Measurements from ENCODE around the gene TUBB2B. TPM values are rescaled to one million over a fixed set of nuclear protein-coding genes. Genes with fewer than 3 reads are reported as not detected.

Gene TUBB2B
- total and polyA plus RNA-seq, 9 of the 15 experiments (the other 6 are each of a cell fraction or from before 2014, with no cell fraction given) = 0.11 to 9.7 (median 4.6) TPM

DNA sequence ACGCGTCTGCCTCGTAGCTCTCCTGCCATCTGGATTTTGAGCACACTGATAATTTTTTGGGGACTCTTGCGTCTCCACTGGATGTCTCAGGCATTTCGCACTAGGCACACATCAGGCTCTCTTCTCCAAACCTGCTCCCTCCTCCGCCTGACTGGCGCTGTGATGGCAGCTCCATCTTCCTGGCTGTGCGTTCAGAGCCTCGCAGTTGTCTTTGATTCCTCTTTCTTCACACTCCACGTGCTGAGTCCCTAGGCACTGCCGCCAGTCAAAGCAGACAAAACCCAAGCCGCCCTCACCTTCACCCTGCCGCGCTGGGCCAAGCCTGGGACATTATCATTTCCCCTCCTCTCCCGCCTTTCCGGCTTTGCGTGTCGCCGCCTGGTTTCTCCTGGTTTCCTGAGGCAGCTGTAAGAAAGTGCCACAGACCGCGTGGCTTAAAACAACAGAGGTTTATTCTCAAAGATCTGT, 32.1 kb upstream of the TUBB2B start (continued):
- TF ChIP-seq YY1 (IDR thresholded peaks at IDR 0.05; ENCODE audit: borderline replicate concordance in 1 of 3, control insufficient read depth in 1 of 3, extremely low read depth in 1 of 3, insufficient read depth in 3 of 3, insufficient read length in 1 of 3, insufficient replicate concordance in 2 of 3, low read depth in 1 of 3, low read length in 2 of 3) = peak in 1 of 3 experiments; percentile 51
- TF ChIP-seq ZNF444 (CRISPR knock-in tag; IDR thresholded peaks at IDR 0.05) = no peak
- TF ChIP-seq, protein P1, sequence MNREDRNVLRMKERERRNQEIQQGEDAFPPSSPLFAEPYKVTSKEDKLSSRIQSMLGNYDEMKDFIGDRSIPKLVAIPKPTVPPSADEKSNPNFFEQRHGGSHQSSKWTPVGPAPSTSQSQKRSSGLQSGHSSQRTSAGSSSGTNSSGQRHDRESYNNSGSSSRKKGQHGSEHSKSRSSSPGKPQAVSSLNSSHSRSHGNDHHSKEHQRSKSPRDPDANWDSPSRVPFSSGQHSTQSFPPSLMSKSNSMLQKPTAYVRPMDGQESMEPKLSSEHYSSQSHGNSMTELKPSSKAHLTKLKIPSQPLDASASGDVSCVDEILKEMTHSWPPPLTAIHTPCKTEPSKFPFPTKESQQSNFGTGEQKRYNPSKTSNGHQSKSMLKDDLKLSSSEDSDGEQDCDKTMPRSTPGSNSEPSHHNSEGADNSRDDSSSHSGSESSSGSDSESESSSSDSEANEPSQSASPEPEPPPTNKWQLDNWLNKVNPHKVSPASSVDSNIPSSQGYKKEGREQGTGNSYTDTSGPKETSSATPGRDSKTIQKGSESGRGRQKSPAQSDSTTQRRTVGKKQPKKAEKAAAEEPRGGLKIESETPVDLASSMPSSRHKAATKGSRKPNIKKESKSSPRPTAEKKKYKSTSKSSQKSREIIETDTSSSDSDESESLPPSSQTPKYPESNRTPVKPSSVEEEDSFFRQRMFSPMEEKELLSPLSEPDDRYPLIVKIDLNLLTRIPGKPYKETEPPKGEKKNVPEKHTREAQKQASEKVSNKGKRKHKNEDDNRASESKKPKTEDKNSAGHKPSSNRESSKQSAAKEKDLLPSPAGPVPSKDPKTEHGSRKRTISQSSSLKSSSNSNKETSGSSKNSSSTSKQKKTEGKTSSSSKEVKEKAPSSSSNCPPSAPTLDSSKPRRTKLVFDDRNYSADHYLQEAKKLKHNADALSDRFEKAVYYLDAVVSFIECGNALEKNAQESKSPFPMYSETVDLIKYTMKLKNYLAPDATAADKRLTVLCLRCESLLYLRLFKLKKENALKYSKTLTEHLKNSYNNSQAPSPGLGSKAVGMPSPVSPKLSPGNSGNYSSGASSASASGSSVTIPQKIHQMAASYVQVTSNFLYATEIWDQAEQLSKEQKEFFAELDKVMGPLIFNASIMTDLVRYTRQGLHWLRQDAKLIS (CRISPR knock-in tag; IDR thresholded peaks at IDR 0.05) = peak; percentile 80; the same call in 1 of the 2 replicates
- no peak for TF ChIP-seq HDGF (IDR thresholded peaks at IDR 0.05)
- no peak for TF ChIP-seq FOSL1 (tag; conservative IDR thresholded peaks at IDR 0.05)
- TF ChIP-seq ZNF707 (CRISPR knock-in tag; conservative IDR thresholded peaks at IDR 0.05) = no peak
- TF ChIP-seq, protein P2, sequence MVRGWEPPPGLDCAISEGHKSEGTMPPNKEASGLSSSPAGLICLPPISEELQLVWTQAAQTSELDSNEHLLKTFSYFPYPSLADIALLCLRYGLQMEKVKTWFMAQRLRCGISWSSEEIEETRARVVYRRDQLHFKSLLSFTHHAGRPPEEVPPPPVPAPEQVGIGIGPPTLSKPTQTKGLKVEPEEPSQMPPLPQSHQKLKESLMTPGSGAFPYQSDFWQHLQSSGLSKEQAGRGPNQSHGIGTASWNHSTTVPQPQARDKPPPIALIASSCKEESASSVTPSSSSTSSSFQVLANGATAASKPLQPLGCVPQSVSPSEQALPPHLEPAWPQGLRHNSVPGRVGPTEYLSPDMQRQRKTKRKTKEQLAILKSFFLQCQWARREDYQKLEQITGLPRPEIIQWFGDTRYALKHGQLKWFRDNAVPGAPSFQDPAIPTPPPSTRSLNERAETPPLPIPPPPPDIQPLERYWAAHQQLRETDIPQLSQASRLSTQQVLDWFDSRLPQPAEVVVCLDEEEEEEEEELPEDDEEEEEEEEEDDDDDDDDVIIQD (CRISPR knock-in tag; IDR thresholded peaks at IDR 0.05) = no peak
- TF ChIP-seq, protein P3, sequence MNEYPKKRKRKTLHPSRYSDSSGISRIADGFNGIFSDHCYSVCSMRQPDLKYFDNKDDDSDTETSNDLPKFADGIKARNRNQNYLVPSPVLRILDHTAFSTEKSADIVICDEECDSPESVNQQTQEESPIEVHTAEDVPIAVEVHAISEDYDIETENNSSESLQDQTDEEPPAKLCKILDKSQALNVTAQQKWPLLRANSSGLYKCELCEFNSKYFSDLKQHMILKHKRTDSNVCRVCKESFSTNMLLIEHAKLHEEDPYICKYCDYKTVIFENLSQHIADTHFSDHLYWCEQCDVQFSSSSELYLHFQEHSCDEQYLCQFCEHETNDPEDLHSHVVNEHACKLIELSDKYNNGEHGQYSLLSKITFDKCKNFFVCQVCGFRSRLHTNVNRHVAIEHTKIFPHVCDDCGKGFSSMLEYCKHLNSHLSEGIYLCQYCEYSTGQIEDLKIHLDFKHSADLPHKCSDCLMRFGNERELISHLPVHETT (CRISPR knock-in tag; conservative IDR thresholded peaks at IDR 0.05 in 1 of 2, IDR thresholded peaks at IDR 0.05 in 1 of 2) = 0 out of 4 replicates have a peak, but pooled peaks of 1 of the 2 experiments have one; percentile 50
- no peak for TF ChIP-seq ELF1 (tag; IDR thresholded peaks at IDR 0.05)
- no peak for TF ChIP-seq E2F3 (CRISPR knock-in tag; IDR thresholded peaks at IDR 0.05)
- TF ChIP-seq CREB1 (IDR thresholded peaks at IDR 0.05) = no peak
- peak; percentile 45; the same call in 1 of the 2 replicates for TF ChIP-seq CREB1 (CRISPR knock-in tag; IDR thresholded peaks at IDR 0.05)
- no peak for TF ChIP-seq HNRNPK (IDR thresholded peaks at IDR 0.05; ENCODE audit: low read depth, low read length, poor library complexity, severe bottlenecking)
- TF ChIP-seq ZNF668 (CRISPR knock-in tag; IDR thresholded peaks at IDR 0.05) = no peak
- TF ChIP-seq NCOA1 (IDR thresholded peaks at IDR 0.05; ENCODE audit: low read depth) = no peak
- peak in 1 of 2 experiments; percentile 59; a peak in 1 of 4 replicates for TF ChIP-seq RCOR1 (IDR thresholded peaks at IDR 0.05; ENCODE audit: borderline replicate concordance in 1 of 2, low read depth in 2 of 2, low read length in 2 of 2)
- TF ChIP-seq PTTG1 (tag; IDR thresholded peaks at IDR 0.05; ENCODE audit: low read depth) = no peak
- TF ChIP-seq, protein P4, sequence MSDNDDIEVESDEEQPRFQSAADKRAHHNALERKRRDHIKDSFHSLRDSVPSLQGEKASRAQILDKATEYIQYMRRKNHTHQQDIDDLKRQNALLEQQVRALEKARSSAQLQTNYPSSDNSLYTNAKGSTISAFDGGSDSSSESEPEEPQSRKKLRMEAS (CRISPR knock-in tag; IDR thresholded peaks at IDR 0.05) = peak; percentile 69; the same call in 1 of the 2 replicates
- TF ChIP-seq NCOA2 (IDR thresholded peaks at IDR 0.05; ENCODE audit: partially characterized antibody in 2 of 2) = no peak
- TF ChIP-seq CEBPG (CRISPR knock-in tag; IDR thresholded peaks at IDR 0.05) = no peak
- no peak for TF ChIP-seq CEBPG (tag; conservative IDR thresholded peaks at IDR 0.05 in 1 of 2, IDR thresholded peaks at IDR 0.05 in 1 of 2)
